ENCODE measurements around the gene DOCK8. TPM values are rescaled to one million over a fixed set of nuclear protein-coding genes. Genes with fewer than 3 reads are reported as not detected.

The DOCK8 gene
- total RNA-seq, 1 donor from 2014 or later, result 0.22 TPM

- no peak overlapping the region for H3K27ac Mint-ChIP-seq (ENCODE audit: unreplicated experiment)
- H3K4me3 Mint-ChIP-seq (ENCODE audit: unreplicated experiment), result no peak overlapping the region
- peaks cover 3% of the 10 kb centered on the region for H3K9me3 Mint-ChIP-seq (ENCODE audit: unreplicated experiment)
- H3K27me3 Mint-ChIP-seq (ENCODE audit: unreplicated experiment), result peaks cover 3% of the 10 kb centered on the region
- TF ChIP-seq, protein P1, sequence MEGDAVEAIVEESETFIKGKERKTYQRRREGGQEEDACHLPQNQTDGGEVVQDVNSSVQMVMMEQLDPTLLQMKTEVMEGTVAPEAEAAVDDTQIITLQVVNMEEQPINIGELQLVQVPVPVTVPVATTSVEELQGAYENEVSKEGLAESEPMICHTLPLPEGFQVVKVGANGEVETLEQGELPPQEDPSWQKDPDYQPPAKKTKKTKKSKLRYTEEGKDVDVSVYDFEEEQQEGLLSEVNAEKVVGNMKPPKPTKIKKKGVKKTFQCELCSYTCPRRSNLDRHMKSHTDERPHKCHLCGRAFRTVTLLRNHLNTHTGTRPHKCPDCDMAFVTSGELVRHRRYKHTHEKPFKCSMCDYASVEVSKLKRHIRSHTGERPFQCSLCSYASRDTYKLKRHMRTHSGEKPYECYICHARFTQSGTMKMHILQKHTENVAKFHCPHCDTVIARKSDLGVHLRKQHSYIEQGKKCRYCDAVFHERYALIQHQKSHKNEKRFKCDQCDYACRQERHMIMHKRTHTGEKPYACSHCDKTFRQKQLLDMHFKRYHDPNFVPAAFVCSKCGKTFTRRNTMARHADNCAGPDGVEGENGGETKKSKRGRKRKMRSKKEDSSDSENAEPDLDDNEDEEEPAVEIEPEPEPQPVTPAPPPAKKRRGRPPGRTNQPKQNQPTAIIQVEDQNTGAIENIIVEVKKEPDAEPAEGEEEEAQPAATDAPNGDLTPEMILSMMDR (IDR thresholded peaks at IDR 0.05; ENCODE audit: partially characterized antibody, unreplicated experiment), result no peak
- no peaks in the 10 kb centered on the region for H3K4me1 Mint-ChIP-seq (ENCODE audit: low read depth, unreplicated experiment)
- H3K36me3 Mint-ChIP-seq (ENCODE audit: unreplicated experiment), result peaks cover 6% of the 10 kb centered on the region
- no peak for DNase-seq
These were observed 181.7 kb downstream of the DOCK8 start for GRCh38 chr9:396396-396795.

- Mint-ChIP-seq H3K27ac (ENCODE audit: unreplicated experiment) (no peak overlapping the region), H3K27me3 (ENCODE audit: unreplicated experiment) (peaks cover 3% of the 10 kb centered on the region), H3K4me3 (ENCODE audit: unreplicated experiment) (no peak overlapping the region), H3K4me1 (ENCODE audit: low read depth, unreplicated experiment) (no peaks in the 10 kb centered on the region), H3K36me3 (ENCODE audit: unreplicated experiment) (peaks cover 9% of the 10 kb centered on the region), H3K9me3 (ENCODE audit: unreplicated experiment) (peaks cover 3% of the 10 kb centered on the region)
- no peak for DNase-seq
- TF ChIP-seq, protein P1 (IDR thresholded peaks at IDR 0.05; ENCODE audit: partially characterized antibody, unreplicated experiment), result no peak
These were observed 183.4 kb downstream of the DOCK8 start for GRCh38 chr9:398085-398484.

DNA sequence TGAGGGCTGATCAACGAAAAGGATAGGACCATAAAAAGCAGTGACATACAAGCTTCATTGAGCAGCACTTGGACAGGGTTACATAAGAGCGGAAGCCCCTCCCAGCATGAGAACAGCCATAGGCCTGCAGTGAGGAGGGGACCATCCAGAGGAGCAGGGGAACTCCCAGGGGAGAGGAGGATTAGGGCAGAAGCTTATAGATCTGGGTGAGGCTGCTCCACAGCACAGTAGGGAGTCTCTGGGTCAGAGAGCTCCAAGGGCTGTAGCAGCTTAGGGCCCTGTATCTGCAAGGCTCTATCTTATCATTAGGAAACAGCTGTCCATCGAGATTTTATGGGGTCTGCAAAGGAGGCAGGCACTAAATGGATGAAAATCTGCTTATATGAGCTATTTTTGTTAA lies 186.6 kb downstream of the DOCK8 start:
- peaks cover 9% of the 10 kb centered on the region for H3K36me3 Mint-ChIP-seq (ENCODE audit: unreplicated experiment)
- no peak overlapping the region for H3K27ac Mint-ChIP-seq (ENCODE audit: unreplicated experiment)
- DNase-seq, result no peak
- H3K27me3 Mint-ChIP-seq (ENCODE audit: unreplicated experiment), result peaks cover 3% of the 10 kb centered on the region
- H3K9me3 Mint-ChIP-seq (ENCODE audit: unreplicated experiment), result peaks cover 3% of the 10 kb centered on the region
- TF ChIP-seq, protein P1 (IDR thresholded peaks at IDR 0.05; ENCODE audit: partially characterized antibody, unreplicated experiment), result no peak
- H3K4me1 Mint-ChIP-seq (ENCODE audit: low read depth, unreplicated experiment), result no peaks in the 10 kb centered on the region
- no peak overlapping the region for H3K4me3 Mint-ChIP-seq (ENCODE audit: unreplicated experiment)

GRCh38 chr9:404234-404633 lies 189.6 kb downstream of the DOCK8 start:
- no peak overlapping the region for H3K27ac Mint-ChIP-seq (ENCODE audit: unreplicated experiment)
- H3K36me3 Mint-ChIP-seq (ENCODE audit: unreplicated experiment), result peaks cover 9% of the 10 kb centered on the region
- H3K4me3 Mint-ChIP-seq (ENCODE audit: unreplicated experiment), result no peak overlapping the region
- H3K27me3 Mint-ChIP-seq (ENCODE audit: unreplicated experiment), result peaks cover 3% of the 10 kb centered on the region
- DNase-seq, result no peak
- H3K9me3 Mint-ChIP-seq (ENCODE audit: unreplicated experiment), result peaks cover 3% of the 10 kb centered on the region
- TF ChIP-seq, protein P1 (IDR thresholded peaks at IDR 0.05; ENCODE audit: partially characterized antibody, unreplicated experiment), result no peak
- no peaks in the 10 kb centered on the region for H3K4me1 Mint-ChIP-seq (ENCODE audit: low read depth, unreplicated experiment)

DNA sequence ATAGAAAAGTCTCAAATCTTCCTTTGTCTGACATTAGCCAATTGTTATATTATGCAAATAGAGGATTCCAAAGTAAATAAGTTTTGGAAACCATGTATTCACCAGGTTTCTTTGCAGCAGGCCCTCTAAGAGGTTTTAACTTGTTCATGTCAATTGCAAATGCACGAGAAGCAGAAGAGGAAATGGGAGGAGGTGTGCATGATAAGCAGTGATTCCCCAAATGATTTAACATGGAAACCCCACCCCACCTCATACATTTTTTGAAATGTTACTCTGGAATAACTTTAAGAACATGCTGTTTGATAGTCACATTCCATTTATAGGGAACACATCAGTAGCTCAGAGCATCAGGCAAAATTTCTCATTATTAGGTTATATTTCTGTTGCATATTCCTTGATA lies 190.7 kb downstream of the DOCK8 start:
- DNase-seq, result no peak
- no peak overlapping the region for H3K27ac Mint-ChIP-seq (ENCODE audit: unreplicated experiment)
- H3K4me3 Mint-ChIP-seq (ENCODE audit: unreplicated experiment), result no peak overlapping the region
- H3K9me3 Mint-ChIP-seq (ENCODE audit: unreplicated experiment), result peaks cover 3% of the 10 kb centered on the region
- peaks cover 3% of the 10 kb centered on the region for H3K27me3 Mint-ChIP-seq (ENCODE audit: unreplicated experiment)
- TF ChIP-seq, protein P1 (IDR thresholded peaks at IDR 0.05; ENCODE audit: partially characterized antibody, unreplicated experiment), result no peak
- peaks cover 9% of the 10 kb centered on the region for H3K36me3 Mint-ChIP-seq (ENCODE audit: unreplicated experiment)
- H3K4me1 Mint-ChIP-seq (ENCODE audit: low read depth, unreplicated experiment), result no peaks in the 10 kb centered on the region

Measured in glutamatergic neuron (in vitro differentiated cells).